Stimulated activated CD4-positive, alpha-beta T cell treated with anti-CD3 and anti-CD28 coated beads, Interleukin-2, amount 100 ng/mL, for 48 hours (primary cell): ENCODE data around the gene ANKS1B.
"Not testable (repeated sequence)": the region's sequence is repeated elsewhere in the genome, so short reads cannot be mapped to it uniquely, and the experiment has no call there.

Experiments
- DNase-seq, 2 donors: peaks; one replicate each; pipeline ENCODE4 v3.0.0-alpha.2; 2020

The ANKS1B gene

GRCh38 chr12:99334285-99335056, 650.3 kb downstream of the ANKS1B start:
- DNase-seq = no peak

DNA sequence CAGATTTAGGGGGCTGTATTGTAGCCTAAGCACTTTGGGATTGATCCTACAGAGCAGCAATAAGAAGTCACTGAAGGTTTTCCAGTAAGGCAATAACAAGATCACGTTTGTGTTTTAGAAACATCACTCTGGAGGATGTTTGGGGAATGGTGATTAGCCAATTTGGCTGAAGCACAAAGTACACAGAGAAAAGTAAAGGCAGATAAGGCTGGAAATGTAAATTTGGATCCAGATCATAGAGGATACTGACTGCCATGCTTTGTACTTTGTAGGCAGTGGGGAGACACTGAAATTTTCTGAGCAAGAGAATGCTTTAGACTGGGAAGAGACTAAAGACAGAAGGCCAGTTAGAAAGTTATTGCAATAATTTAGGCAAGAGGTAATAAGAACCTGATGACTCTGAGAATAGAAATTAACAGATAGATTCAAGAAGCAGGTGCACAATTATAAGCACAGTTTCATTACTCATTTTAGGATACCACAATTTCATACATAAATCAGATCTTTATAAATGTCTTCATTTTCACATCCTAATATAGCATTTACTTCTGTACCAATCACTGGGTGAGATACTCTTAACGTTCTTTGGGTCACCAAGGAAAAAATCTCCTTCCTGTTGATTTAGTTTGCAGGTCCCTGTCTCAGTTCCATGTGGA, 651.7 kb downstream of the ANKS1B start:
- DNase-seq = no peak

DNA sequence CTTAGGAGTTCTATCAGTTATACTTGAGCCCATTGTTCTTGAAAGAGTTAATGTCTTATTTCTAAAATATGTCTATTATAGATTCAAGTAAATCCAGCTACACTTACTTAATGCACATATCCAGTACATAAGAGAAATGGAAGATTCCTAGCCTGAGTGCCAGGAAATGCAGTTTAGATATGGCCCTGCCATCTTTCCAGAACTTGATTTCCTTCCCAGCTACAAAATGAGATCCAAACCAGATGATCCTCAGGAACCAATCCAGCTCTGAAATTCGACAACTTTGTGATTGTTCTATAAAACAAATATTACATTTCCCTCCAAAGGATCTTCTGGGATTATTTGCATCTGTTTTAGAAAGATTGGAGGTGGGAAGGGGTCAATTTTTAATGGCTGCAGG, 654.5 kb downstream of the ANKS1B start:
- DNase-seq = no peak

DNA sequence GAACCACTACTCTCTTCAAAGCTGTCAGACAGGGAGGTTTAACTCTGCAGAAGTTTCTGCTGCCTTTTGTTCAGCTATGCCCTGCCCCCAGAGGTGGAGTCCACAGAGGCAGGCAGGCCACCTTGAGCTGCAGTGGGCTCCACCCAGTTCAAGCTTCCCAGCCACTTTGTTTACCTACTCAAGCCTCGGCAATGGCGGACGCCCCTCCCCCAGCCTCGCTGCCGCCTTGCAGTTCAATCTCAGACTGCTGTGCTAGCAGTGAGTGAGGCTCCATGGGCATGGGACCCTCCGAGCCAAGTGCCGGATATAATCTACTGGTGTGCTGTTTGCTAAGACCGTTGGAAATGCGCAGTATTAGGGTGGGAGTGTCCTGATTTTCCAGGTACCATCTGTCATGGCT, 663.5 kb downstream of the ANKS1B start:
- not testable (repeated sequence) for DNase-seq

GRCh38 chr12:99311373-99311772, 673.4 kb downstream of the ANKS1B start:
- no peak for DNase-seq

GRCh38 chr12:99309812-99310211, 674.9 kb downstream of the ANKS1B start:
- DNase-seq = no peak

- DNase-seq = no peak
Measured at GRCh38 chr12:99302874-99303273, 681.9 kb downstream of the ANKS1B start.

- no peak for DNase-seq
Measured at GRCh38 chr12:99287136-99287535, 697.6 kb downstream of the ANKS1B start.

DNA sequence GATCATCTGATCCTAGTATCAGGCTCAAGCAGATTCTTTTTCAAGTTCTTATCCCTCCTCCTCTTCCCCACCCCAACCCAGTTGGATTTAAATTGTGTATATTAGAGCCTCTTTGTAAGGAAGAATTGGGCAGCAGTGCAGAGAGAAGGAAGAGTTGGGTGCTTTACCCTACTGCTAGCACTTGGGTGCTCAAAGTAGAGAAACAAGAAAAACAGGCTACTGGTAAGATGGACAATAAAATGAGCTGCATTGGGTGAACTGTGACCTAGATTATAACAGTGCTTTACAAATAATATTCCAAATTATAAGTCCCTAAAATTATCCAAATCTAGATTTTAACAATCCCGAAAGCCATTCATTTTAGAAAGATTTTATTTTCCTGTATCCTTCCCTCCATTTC, 700.6 kb downstream of the ANKS1B start:
- DNase-seq = no peak

GRCh38 chr12:99282624-99283023, 702.1 kb downstream of the ANKS1B start:
- DNase-seq = no peak

- no peak for DNase-seq
Measured at GRCh38 chr12:99282086-99282485, 702.6 kb downstream of the ANKS1B start.

DNA sequence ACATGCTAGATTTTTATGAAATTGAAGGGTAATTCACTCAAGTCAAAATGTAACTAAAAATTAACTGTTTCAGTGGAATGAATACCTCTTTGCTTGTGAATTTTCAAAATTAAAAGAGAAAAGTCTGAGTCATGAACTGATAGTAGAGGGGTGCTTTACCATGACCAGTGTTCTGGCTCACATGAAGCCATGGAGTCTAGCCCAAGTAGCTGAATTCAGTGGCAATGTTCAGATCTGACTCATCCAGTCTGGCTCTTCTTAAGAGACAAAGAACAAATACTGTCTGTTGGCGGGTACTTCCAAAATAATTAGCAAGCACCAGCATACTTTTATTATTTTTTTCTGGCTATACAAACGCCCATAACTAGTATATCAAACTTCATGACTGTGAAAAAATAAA, 703.5 kb downstream of the ANKS1B start:
- no peak for DNase-seq

GRCh38 chr12:99278899-99279298, 705.8 kb downstream of the ANKS1B start:
- DNase-seq = no peak

DNA sequence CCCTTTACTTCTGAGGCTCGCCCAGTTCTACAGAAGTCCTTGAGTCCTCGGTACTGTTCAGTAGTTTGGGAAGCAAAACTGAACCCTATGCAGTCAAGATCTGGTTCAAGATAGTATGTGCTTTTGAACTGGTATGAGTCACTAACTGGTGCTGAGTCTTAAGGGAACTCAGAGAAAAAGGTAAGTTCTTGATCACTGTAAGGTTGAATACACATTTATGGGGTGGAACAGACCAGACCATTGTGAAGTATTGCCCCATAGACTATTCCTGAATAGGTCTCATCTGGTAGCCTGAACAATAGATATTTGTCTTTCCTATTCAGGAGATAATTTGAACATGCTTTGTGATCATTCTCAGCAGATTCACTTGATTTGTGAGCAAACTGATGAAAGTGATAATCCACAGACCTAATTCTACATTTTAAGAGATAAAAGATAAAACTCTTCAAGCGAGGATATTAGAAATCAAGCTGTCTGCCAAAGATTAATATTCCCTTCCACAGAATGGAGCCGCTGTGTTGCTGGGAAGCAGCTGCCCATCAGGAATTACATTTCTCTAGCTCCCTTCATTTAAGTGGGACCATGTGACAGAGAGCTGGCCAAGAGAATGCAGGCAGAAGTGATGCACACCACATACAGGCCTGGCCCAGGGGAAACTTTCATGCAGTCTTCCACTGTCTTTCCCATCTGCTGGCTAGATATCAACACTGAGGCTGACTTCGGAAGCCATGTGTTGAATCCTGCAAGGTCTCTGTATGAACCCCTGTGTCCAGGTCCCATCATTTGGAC, 707.0 kb downstream of the ANKS1B start:
- DNase-seq = no peak

DNA sequence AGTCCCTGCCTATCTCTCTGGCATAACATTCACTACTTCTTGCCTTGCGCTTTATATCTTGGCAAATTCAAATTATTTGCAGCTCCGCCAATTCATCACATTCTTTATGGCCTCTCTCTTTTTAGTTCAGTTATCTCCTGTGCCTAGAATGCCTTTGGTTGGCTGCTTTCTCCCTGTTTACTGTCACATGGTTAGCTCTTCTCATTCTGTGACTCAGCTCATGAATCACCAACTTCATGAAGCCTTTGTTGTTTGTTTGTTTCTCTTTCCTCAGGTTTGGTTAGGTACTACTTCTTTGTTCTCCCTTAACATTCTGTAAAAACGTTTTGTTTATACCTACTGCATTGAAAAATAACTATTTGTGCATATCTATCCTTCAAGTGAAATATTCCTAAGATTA, 713.7 kb downstream of the ANKS1B start:
- DNase-seq = no peak

GRCh38 chr12:99267038-99267437, 717.7 kb downstream of the ANKS1B start:
- DNase-seq = no peak

DNA sequence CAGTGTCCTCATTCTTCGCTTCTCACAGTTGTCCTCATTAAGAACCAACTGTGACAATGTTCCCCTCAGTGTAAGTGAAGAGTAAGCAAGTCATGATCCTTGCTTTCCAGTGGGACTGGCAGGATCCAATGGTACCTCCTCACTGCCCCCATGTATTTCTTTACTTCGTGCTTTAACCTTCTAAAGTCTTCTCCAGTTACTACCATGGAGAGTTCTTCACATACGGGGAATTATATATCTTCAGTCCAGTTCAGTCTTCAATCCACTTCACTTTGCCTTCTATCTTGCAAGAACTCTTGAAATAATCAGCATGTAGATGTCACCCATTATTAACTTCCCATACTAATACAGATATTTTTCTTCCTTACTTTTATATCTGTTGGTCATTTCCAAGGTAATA, 719.1 kb downstream of the ANKS1B start:
- no peak for DNase-seq

- DNase-seq = no peak
Measured at GRCh38 chr12:99261256-99261655, 723.5 kb downstream of the ANKS1B start.

DNA sequence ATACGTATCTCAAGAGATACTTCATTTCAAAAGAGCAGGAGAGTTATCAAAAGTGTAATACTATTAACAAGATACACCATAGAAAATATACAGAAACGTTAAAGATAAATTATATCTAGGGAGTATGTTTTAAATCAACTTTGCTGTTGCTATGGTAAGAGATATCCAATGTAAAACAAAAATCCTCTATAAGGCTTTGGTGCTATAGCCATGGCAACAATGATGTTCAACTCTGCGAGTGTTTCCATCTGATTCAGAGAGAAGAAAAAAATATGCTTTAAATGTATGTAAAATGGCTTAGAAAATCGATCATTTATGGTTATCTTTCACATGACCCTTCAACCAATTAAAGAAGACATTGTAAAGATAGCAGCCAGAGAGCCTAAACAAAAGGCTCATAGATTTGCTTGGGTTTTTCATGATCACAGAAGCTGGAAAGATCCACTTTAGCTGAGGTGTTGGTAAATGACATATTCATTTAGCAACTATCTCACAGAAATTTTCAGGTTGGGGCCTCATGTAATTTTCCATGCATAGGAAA, 724.2 kb downstream of the ANKS1B start:
- no peak for DNase-seq

DNA sequence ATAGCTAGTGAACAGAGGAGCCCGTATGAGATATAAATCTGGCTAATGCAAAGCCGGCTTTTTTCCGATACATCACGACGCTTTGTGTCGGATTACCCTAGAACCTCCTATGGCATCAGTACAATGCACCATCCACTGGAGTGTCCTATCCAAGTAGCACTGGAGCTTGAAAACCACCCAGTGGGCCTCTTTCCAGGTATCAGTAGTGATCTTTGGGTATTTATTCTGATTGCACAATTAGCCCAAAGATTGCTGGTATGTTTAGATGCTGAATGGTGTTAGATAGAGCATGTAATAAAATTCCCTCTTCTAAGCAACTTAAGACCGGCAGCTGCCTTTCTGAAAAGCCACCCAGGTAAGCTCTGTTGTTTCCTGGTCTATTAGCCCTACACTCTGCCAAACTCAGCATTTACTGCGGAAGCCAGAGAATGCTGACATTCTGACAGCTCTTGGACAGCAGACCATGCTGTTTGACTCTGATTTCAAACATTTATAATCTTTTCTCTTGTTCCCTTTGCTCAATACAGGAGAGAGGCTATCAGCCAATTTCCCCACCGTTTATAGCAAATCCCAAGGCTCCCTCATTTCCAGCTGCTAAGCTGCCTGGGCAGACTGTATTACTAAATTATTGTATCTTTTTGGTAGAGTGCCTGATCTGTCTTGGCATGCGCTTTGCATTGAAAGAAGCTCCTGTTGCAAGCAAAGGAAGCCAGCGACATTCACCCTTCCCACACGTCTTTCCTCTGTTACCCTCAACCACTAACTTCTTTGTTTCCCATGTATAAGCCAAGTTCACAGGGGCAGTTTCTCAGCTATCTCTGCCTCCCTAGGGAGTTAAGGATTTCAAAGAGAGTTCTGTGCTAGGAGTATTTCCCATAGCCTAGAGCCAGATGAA, 725.4 kb downstream of the ANKS1B start:
- no peak for DNase-seq

DNA sequence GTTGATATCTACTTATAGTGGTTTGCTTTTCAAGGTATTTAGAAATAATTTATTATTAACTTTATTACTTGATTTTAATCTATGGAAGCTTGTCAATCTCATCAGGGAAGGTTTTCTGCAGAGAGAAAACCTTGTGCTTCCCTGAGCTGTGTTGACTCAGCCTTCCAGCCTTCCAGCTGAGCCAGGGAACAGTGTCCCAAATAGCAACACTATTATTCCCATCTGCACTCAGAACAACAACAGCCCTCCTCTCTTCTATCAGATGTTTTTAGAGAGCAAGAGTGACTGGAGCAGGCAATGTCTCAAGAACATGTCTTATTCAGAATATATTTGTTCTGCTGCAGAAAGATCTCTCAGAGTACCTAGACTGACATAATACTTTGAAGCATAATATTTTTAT, 727.1 kb downstream of the ANKS1B start:
- no peak for DNase-seq

- DNase-seq = no peak
Measured at GRCh38 chr12:99253068-99253467, 731.7 kb downstream of the ANKS1B start.

DNA sequence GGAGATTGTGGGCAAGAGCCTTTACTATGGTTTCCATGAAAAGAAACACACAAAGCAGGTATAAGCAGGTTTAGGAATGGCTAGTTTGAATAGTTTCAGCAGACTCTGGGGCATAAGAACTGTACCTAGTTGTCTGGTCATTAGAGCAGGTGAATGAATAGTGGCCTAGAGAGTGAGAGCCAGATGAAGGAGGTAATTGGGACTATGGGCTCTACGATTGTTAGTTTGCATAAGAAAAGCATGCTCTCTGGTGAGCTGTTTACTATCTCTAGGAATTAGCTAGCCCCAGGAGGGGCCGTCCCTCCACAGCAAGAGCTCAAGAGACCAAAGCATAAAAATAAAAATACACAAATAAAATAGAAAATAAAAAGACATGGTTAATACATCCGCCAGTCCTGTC, 734.6 kb downstream of the ANKS1B start:
- no peak for DNase-seq
